Stimulated activated CD8-positive, alpha-beta memory T cell treated with anti-CD3 and anti-CD28 coated beads, Interleukin-4, amount 100 ng/mL, for 24 hours (primary cell): ENCODE results near the gene NF2.

Experiments
- DNase-seq: peaks from one replicate; pipeline ENCODE4 v3.0.0-alpha.2; 2020; ENCODE audit warnings: low read depth

NF2 gene

DNA sequence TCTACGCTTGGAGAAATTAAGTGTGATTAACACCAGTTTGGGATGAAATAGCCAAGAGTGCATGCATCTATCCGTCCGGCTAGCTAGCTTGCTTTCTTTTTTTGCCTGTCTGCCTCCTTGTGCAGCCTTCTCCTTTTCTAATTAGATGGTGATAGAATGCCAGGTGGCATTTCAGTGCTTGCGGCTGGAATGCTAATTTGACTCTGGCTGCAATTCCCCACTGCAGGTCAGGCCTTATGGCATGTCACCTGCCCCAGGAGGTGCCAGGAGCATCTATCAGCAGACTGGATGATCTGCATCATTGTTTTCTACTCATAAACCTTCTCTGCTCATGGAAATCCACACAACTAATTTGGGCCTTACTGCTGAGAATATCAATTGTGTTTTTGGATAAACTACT, 65.2 kb downstream of the NF2 start:
- DNase-seq: no peak

DNA sequence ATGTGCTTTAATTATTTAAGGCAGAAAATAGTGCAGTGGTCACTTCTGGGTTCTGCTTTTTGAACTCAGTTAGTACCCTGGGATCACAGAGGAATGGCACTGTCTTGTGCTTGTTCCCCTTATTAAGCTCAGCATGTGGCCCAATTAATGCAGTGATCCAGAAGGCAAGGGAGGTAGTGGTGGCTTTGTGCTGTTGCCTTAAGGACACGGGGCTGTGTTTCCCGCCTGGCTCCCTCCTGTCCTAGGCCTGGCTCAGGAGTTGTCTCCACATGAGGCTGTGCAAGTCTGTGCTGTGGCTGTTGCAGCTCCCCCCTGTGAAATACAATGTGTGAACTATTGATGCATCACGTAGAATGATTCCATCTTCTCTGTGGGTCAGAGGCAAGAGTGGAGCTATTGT, 67.2 kb downstream of the NF2 start:
- DNase-seq: no peak

GRCh38 chr22:29673361-29674066, 70.1 kb downstream of the NF2 start:
- no peak for DNase-seq

DNA sequence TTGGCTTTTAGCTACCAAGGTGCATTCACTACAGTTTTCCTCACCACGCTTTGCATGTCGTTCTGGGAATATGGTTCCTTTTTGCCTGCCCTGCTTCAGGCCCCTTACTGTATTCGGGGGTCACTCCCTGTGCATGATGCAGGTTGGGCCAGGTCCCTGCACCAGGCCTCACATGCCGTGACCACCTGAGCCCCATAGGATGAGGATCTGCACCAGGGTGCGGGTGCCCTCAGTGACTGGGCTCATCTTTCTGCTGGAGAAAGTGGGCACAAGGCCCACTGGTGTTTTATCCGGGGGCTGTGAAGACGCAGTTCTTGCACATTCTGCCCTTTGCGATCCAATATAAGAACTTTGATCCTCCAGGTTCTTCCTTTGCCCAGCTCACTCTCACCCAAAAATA, 70.7 kb downstream of the NF2 start:
- DNase-seq: no peak

DNA sequence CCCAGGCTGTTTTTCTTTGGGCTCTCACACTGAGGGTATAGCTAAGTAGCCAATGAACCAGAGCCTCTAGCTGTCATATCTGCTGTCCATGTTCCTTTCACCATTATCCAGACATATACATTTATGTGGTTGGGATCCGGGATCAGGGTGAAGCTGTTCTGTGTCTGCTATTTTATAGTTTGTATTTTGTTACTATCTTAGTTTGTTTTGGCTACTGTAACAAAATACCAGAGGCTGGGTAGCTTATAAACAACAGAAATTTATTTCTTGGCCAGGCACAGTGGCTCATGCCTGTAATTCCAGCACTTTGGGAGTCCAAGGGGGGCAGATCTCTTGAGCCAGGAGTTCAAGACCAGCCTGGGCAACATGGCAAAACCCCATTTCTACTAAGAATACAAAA, 75.9 kb downstream of the NF2 start:
- DNase-seq: no peak

DNA sequence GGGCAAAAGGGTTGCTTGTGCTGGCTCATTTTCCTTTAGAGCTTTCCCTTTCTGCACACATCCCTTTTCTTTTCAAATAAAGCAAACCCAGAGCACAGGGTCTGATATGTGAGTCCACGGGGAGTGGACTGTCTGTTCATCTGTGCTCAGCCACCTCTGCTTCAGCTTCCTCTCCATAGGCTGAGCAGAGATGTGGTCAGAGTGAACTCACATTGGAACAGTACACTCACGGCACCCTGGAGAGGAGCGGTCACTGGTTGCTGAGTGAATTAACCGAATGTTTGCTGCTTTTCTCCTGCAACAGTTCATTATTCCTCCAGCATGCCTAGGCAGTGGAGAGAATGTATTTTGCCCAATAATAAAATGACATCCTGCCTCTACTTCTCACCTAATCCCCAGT, 80.1 kb downstream of the NF2 start:
- no peak for DNase-seq

DNA sequence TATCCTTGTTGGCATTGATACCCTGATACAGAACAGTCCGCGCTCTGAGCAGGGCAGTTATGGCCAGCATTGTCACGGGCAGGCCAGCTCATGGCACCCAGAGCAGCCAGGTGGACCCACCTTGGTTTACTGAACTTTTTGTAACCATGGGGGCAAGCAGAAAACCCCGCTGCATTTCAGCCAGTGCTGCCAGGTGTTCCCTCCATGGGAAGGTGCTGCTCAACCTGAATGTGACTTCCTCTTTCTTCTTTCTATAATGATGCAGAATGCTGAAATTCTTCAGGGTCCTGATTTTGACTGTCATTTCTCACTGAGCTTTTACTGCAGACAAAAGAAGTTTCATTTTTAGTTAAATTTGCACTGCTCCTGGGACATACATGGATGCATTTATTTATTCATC, 80.8 kb downstream of the NF2 start:
- DNase-seq: no peak

- DNase-seq: no peak
These were observed 85.9 kb downstream of the NF2 start for GRCh38 chr22:29689206-29689879.

DNA sequence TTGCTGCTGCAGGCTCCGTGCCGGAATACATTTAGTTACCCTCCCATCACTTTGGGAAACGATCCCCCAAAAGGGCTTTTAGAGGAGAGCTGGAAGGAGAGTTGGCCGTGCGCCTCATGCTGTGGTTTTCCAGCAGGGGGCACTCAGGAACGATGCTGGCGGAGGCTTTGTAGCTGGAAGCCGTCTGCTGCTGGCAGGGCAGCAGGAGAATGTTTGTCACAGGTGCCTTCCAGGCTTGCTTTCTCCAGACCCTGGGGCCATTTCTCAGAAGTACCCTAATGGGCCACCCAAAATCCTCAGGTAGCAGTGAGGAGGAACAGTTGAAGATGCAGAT, 86.4 kb downstream of the NF2 start:
- peak; percentile 3 for DNase-seq

- DNase-seq: no peak
These were observed 87.0 kb downstream of the NF2 start for GRCh38 chr22:29690476-29690875.

DNA sequence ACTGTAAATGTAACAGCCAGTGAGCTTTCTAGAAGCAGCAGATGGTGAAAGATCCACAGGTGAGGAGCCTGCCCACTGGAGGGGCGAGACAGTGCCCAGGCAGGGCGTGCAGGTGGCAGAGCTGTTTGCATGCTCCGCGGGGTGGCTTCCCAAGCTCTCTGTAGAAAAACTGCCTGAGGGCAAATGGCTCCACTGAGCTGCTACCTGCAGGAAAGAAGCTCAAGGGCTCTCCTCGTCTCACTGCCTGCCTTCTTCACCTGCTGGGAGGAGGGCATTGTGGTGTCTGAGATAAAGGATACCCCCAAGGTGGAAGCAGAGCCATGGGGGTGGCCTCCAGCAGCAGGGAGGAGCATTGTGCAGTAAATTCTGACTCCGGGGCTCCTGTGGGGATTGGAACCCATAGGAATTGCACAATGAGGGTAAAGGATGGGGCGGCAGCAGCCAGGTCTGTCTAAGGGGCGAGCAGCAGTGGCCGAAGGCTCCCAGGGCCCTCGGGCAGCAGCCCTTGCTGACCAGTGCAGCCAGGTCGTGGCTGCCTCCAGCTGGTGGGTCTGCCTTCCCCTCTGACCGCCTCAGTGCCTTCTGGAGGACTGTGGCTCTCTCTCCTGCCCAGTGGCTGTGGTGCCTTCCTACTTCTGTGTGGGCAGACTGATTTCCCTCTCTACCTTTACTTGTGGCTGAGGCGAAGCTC, 88.3 kb downstream of the NF2 start:
- DNase-seq: no peak

DNA sequence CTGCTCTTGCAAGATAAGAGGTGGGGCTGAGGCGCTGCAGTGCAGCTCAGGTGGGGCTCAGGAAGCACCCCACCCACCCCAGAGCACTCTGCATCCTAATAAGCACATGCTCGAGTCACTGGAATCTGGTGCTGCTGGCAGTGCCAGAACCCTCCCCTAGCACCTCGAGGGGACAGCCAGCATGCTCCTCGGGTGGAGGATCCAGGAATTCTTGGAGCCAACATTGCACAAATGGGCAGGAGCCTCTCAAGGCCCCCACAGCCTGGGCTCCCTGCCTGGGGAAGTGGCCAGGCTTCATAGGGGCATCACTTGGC, 88.9 kb downstream of the NF2 start:
- DNase-seq: no peak

DNA sequence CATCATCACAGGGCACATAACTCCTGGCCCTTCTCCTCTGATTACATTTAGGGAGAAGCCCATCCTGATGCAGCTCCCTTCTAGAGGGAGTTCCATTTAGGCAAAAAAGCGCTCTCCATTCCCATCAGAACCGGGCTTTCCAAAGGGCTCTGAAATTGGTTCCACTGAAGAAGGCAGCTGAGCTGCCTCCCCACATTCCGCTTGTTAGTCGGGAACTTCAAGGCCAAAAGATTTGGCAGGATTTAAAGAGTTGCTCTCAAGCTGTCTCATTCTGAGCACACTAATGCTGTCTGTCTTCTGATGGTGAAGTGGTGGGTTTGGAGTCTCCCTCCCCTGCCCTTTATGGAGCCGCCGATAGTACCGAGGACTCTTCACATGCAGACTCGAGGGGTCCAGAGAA, 89.7 kb downstream of the NF2 start:
- DNase-seq: no peak

GRCh38 chr22:29693671-29694070, 90.2 kb downstream of the NF2 start:
- DNase-seq: no peak

DNA sequence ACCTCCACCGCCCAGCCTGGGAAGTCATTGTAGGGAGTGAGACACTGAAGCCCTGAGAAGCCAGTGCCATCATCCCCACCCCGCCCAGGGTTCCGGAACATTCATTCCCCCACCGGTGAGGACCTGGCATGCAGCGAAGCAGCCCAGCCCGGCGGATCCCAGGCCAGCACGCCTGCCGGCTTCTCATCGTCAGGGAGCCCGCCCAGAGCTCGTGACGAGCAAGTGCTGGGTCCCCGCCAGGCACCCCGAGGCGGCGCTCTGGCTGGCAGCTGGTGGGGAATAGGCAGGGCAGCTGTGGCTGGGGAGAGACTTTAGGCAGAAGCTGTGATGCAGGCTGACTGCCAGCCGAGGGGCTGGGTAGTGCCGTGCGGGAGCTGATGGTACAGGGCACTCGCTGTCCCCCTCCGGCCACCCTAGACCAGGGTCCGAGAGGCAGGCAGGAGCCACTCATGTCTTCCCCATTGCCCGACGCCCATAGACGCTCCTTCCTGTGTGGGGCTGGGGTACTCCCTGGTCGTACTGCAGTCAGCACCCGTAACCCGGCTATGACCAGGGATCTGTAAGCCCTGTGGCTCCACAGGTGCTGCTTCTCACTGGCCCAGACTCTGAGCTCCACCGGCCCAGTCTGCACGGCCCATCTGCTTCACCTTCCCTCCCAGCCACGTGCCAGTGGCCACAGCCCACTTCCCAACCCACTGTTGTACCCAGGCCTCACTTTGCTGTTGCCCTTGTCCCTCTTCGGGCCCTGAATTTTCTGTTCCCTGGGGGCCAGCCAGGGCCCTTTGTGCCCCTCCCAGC, 91.9 kb downstream of the NF2 start:
- DNase-seq: no peak

DNA sequence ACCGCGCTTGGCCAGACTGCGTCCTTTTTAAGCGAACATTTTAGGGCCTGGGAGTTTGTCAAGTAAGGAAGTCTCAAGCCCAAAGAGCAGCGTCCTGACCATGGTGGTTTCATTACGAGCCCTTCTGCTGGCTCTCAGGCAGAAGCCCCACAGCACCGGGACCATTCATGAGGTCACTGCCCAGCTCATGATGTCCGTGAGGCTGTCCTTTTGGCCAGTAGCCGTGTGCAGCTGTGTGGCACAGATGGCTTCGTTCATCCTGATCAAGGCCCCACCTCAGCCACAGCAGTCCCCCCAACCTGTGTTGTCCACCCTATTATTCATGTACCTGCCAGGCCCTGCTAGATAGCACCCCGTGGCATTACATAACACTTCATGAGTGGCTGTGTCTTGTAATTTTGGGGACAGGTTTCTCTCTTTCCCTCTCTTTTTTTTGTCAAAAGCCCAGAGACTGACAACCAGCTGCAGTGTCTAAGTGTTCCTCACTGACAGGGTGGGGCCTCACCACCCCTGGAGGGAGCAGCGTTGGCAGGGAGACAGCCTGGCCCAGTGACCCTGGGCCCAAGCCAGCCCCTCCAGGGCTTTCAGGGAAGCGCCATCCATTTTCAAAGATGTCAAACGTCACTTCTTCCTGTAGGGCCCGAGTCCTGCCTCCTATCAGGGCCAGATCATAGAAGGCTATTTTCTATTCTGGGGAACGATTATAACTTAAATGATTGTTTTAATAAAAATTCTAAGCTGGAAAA, 94.6 kb downstream of the NF2 start:
- no peak for DNase-seq

DNA sequence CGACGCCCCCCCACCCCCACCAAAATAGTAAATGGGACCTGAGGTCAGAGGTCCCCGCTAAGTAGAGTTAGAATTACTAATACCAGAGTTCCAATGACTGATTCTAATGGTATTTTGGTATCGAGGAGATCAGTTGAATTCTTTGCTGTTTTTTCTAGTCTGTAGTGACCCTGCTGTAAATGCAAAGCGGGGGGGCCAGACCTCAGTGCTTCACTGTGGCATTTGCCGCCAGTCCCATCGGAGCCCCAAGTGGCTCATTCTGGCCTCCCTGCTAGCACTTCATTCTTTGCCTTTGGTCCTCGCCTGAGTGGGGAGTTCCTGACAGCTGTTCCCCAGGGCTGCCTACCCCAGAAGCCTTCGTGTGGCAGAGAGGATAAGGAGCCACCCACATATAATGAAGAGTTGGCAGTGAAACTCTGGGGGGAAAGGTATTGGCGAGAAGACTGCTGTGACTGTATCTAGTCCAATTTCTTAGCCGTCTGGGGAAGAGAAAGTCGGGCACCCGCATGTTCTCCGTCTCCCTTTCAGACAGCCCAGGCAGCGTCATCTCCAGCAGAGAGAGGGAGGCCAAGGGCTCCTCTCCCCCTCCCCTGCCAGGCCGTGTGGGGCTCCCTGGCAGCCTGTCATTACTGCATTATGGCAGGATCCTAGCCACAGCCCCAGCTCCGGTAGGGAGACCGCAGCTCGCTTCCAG, 96.9 kb downstream of the NF2 start:
- no peak for DNase-seq

DNA sequence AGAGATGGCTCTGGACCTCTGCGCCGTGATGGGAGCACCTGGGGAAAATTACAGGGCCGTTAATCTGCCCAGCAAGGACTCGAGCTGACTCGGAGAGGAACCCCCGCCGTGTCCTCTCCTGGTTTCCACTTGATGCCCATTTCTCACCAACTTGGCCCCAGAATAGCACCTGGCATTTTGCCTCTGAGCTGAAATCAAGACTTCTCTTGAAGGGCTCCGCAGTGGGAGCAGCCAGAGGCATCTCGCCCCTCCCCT, 97.4 kb downstream of the NF2 start:
- no peak for DNase-seq

DNA sequence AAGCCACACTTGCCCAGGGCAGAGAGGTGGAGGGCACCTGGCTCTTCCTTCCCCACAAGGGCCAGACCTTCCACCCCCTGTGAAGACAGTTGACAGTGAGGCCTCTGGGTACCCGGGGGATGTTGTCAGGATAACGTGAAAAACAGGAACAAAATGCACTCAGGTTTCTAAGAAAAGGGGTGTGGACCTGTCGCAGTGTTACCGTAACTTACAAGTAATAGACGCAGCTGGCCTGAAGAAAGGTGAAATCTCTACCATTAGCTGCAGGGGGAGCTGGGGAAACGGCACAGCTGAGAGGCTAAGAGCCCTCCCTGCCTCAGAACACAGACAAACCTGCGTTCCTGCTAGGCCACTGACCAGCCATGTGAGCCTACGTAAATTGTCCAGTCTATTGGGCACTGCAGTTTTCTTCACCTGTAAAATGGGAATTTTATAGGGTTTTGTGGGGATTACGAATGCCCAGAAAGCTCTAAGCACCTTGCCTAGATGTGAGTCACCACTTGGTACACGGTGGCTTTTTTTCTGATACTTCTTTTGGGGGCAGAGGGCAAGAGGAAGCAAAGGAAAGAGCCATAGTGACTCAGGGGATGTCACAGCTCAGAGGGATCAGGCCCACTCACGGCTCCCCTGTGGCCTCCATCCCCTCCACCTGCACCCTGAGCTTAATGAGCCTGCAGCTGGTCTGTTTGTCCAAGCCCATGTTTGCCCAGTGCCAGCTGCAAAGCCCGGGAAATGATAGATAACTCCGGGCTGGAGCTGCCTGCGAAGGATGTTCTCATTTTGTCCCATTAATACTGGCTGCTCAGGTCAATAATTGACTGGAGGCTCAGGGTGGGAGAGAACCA, 97.9 kb downstream of the NF2 start:
- no peak for DNase-seq

GRCh38 chr22:29702000-29702930, 98.8 kb downstream of the NF2 start:
- no peak for DNase-seq
